Fibroblast of skin of right quadriceps (primary cell): ENCODE results near the gene TBXAS1.

Experiments used
- DNase-seq: peaks from one replicate; pipeline ENCODE4 v3.0.0-alpha.2; 2013

The TBXAS1 gene

DNA sequence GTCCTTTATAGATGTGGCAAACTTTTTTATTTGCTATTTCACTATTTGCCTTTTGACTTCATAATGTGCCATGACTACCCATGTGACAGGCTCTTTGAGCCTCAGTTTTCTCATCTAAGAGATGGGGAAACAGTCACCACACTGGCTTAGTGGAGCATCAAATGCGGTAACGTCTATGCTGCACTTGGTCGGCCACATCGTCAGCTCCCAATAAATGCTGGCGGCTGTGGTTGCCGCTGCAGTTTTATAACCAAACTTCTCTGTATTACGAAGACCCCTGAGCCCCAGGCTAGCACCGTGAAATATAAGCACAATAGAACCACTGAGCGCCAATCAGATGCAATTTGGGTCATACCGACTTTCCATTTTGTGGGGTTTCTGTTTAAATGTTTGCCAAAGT is 177.5 kb downstream of the TBXAS1 start:
- DNase-seq = no peak

DNA sequence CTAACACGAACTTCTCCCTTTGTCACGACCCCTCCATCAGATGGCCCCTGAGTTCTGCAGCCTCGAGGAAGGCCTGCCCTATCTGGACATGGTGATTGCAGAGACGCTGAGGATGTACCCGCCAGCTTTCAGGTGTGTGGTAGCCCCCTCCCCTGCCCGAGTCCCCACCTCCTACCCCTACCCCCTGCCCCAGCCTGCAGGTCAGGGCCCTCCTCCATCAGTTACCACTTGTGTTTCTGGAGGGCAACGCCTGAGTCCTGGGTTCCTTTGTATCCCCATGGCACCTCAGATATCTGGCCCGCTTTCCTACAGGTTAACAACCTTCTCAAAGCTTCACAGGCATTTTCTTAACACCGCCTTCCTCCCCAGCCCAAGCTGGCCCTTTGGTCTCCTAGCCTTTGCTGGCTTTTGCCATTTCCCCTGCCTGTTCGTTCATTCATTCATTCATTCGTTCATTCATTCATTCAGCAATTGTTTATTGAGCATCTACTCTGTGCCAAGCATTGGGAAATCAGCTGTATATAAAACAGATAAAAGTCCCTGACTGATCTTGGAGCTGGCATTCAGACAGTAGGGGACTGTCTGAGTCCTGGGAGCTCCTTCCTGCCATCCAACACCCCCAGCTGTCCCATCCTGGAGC is 178.1 kb downstream of the TBXAS1 start:
- no peak for DNase-seq

DNA sequence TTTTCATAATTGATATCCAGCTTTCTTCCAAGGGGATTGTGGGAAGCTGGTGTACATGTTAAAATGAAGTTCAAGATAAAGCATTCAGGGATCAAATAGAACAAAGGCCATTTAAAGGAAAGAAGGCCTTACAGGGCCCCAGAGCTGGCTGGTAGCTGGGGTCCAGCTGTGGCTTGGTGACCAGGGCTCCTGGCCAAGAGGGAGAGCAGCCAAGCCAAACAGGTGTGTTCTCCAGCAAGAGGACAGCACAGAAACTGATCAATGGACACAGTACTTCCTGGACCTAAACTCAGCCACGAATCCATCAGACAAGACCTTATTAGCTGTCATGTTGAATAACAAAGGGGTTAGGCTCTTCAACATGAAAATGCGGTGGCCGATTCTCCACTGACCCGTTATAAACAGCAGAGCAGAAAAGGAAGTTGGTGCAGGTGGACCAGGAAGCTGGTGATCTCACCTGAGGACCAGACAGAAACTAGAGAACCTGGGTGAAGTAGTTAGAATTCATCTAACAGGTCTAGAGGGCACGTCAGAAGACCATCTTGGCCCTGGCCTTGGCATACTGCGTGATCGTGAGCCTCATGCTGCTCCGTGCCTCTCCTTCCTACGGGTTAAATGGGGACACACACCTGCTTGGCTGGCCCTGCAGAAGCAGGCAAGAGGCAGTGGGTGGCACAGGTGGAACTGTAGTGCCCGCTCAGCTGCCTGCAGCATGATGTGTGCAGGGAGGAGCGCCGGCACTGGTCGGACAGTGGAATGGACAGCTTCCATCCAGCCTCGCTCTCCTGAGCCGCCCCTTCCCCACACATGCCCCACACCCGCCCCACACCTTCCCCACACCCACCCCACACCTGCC is 179.9 kb downstream of the TBXAS1 start:
- DNase-seq = no peak

DNA sequence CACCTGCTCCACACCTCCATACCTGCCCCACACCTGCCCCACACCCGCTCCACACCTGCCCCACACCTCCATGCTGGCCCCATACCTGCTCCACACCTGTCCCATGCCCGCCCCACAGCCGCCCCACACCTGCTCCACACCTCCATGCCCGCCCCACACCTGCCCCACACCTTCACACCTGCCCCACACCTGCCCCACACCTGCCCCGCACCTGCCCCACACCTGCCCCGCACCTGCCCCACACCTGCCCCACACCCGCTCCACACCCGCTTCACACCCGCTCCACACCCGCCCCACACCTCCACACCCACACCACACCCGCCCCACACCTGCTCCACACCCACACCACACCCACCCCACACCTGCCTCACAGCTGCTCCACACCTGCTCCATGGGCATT is 180.7 kb downstream of the TBXAS1 start:
- DNase-seq = no peak

DNA sequence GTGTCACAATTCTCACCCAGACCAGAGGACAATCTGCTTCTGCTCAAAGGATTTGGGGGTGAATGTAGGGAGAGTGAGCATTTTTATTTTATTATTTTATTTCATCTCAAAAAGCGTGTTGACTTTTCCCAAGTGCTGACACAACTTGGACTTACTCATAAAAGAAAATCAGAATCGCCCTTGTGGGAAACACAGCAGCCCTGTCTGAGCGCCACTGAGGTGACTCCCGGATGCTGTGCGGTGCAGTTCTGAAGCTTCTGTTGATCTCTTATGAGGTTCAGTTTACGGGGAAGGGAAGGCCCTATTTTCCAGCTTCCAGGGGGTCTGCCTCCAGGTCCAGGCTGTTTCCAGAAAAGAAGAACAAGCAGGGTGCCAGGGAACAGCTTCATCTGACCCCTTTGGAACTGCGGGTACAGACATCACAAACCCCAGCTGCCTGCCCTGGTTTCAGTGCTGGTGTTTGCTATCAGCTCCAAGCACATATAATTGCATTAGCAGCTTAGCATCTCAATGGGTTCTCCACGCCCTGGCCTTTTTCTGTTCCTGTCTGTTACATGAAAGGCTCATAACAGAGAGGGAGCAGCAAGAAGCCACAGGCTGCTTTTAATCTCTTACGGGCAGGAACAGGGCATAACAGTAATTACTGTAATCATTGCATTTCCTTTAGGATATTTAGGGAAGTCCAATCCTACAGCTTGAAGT is 181.3 kb downstream of the TBXAS1 start:
- no peak for DNase-seq

DNA sequence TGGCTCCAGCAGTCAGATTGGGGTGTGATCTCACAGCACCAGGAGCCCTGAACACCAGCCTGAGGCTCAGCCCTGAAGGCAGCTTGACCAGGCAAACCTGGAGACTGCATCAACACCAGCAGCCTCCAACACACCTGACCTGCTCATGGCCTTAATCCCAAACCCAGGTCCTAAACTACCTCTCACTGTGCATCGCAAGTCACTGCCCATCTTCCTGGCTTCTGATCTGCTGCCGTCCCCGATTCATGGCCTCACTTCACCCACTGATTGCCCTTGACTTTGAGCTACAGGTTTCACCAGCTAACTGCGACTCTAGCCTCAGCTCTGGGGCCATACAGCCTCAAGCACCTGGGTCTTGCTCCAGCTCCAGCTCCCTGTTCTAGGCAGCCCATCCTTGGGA is 184.6 kb downstream of the TBXAS1 start:
- no peak for DNase-seq

DNA sequence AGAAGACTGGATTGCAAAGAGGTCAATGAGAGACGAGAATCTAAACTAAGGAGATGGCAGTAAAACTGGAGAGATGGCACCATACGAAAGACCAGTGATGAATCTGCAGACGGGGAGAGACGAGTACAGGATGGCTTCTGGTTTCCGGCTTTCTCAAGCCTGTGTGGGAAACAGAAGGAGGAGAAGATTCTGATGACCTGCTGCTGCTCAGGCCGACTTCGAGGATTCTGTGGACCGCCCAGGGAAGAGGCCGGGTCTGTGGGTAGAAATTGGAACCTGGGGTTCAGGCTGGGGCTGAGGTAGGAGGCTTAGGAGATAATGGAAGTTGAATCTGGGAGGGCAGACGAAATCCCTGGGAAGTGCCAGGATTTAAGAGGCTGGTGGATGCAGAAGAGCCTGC is 185.1 kb downstream of the TBXAS1 start:
- no peak for DNase-seq

DNA sequence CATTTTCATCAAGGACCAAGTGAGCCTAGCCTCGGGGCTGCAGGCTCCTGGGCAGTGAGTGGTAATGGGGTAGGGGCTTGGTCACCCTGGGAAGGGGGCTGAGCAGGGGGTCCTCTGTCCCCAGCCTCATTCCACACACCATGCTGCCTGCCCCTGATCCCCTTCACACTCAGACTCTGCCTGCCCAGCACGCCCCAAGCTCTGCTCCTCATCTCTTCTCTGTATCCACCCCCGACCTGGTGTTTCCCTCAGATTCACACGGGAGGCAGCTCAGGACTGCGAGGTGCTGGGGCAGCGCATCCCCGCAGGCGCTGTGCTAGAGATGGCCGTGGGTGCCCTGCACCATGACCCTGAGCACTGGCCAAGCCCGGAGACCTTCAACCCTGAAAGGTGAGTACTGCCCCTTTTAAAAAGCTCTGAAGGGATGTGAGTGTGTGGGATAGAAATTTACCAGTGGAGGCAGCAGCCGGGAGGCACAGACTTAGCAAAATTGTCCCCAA is 186.5 kb downstream of the TBXAS1 start:
- DNase-seq = no peak

DNA sequence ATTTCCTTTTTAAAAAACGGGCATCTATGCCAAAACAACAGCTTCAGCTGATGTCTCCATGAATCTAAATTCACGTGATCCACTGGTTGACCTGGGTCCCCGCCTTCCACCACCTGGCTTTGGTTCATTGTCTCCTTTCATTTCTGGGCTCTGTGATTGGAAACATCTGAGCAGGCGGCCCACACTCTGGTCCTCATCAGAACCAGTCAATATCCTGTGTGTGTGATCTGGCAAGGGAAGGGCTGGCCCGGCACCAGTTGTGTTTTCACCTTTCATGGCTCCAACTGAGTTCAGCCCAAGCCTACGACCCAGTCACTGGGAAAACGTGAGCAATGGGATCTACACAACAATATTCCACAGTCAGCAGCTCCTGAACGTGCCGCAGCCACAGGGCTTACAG is 187.5 kb downstream of the TBXAS1 start:
- no peak for DNase-seq

DNA sequence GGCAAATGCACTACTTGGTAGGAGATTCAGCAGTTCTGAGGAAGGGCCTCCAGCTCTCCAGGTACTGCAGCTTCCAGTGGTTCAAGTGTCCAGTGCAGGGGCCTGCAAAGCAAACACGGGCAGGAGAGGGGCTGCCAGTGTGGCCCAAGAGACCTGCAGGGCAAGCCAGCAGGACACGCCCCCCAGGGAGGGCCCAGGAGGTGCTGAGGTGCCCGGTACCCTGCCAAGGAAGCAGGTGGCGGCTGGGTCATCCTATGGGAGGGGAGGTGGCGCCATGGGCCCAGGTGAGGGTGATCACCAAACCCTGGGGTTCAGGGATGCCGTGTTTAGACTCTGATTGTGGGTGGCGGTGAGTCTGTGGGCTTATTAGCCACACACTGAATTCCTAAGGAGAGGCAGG is 188.0 kb downstream of the TBXAS1 start:
- no peak for DNase-seq

DNA sequence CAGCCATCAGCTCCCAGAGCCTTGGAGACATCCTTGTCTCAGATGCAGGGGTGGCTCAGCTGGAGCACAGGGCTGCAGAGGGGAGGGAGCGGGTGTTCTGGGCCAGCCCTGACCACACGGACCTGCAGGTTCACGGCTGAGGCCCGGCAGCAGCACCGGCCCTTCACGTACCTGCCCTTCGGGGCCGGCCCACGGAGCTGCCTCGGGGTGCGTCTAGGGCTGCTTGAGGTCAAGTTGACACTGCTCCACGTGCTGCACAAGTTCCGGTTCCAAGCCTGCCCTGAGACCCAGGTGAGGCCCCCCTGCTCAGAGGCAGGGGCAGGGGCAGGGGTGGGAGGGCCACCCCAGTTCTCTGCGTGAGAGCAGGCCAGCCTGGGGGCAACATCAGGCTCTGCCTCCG is 188.5 kb downstream of the TBXAS1 start:
- DNase-seq = no peak

DNA sequence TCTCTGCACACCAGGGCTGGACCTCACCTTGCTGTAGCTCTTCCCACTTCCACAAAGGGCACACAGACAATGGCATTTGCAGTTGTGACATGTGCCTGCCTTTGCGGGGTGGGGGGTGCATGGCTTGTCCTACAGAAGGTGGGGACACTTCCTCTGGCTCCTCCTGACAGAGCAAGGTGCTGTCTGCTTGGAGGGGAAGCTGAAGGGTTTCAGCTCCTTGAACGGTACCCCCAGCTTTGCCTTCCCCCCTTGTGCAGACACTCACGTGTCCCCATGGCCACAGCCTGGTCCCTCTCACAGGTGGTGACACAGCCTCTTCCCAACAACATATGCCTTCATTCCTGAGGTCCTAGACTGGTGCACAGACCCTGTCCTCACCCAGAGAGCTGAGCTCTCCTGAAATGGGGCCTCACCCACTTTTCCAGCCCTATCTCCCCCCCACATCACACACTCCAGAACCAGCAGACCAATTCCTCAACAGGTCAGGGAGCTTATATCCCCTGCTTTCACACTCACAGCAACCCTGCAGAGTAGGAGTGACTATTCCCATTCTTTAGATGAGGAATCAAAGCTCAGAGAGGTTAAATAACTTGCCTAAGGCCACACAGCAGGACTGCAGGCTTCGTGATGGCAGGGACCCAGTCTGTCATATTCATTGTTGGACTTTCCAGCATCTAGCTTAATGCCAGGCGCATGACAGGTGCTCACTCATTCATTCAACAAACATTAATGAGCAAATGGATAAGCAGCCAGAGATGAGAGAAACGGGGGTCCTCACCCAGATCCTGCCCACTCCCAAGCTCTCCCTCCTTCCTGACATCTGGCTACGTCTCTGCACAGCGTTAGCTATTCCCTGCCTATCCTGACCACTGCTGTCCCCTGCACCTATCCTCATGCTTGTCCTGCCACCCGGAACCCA is 189.3 kb downstream of the TBXAS1 start:
- DNase-seq = no peak

DNA sequence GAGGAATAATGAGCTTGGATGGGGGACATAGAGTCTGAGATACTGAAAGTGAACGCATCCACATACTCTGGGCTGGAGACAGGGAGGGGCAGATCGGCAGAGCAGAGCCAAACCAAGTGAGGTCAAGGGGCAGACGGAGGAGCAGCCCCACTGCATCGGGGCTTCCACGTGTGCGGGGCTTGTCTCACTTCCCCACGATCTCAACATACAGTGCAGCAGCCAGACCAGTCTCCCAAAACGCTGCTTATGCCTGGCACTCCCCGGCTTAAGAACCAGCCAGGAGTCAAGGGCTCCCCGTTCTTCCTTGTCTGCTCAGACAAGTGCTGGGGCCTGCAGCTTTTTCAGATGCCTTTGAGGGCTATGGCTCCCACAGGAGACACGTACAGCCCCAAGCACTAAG is 190.1 kb downstream of the TBXAS1 start:
- no peak for DNase-seq

DNA sequence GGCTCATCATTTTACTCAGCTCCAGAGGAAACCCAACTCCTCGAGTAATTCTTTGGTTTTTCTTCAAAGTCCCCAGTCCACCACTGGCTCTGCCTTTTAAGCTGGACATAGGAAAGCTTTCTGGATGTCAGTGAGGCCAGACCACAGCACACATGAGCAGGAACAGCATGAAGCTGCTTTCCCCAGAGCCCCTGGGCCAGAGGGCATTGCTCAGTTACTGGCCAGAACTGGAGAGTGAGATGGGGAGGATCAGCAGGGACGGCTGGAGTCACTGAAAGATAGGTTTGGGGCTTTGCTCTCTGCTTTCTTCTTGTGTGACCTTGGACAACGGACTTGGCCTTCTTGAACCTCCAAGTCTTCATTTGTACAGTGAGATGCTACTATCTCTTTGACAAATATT is 190.5 kb downstream of the TBXAS1 start:
- DNase-seq = no peak

DNA sequence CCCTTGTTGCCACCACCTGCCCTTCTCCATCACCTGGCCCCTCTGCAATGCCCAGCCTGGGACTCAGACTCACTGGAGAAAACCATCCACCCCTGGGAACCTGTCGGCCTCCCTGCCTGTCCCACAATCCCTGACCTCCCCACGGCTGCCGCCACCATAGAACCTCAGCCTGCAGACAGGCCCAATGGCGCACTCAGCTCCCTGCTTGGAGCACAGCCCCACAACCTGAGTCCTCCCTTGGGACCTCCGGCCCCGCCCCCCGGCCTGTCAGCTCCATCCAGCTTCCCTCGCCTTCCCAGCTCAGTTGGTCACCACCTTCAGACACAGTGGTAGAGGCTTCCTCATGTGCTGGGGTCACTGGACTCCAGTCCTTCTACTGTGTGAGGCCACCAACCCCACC is 192.5 kb downstream of the TBXAS1 start:
- DNase-seq = no peak

DNA sequence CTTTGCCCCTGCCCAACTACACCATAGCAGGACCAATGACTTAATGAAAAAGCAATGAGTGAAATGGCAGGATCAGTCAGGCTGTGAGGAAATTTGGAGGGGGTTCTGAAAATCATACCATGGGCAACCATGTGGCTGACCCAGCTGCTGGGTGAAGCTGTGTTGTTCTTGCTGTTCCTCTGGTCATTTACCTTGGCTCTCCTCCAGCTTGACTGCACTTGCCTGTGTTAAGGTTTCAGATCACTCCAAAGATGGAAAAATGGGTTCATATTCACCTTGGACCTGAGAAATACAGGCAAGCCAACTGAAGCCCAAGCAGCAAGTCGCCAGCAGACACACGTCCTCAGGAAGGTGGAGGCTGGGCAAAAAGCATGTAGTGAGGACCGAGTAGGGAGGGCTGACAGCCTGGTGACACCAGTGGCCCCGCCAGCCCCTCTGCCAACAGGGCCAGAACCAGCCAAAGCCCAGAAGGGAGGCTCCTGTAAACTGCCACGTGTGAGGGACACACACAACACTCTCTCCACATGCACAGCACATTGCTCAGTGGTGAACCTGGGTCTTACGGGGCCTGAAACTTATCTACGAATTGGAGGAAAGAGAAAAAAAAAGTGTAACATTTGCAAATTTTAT is 193.6 kb downstream of the TBXAS1 start:
- DNase-seq = no peak

DNA sequence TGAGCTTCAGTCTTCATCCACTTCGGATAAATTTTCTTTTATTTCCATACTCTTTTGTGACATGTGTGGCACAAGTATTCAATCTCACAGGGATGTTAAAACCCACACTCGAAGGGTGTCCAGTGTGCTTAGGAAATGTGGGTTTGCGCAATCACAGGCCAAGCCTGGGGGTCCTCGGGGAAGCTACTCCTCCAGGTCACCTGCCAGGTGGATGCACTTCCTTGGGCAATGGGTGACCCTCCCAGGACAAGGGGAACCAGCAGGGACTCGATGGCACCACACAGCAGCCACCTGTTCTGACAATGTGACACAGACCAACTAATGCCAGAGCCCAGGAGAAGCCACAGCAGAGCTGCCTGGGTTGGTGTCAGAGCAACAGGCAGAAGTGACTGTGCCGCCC is 194.7 kb downstream of the TBXAS1 start:
- DNase-seq = no peak

DNA sequence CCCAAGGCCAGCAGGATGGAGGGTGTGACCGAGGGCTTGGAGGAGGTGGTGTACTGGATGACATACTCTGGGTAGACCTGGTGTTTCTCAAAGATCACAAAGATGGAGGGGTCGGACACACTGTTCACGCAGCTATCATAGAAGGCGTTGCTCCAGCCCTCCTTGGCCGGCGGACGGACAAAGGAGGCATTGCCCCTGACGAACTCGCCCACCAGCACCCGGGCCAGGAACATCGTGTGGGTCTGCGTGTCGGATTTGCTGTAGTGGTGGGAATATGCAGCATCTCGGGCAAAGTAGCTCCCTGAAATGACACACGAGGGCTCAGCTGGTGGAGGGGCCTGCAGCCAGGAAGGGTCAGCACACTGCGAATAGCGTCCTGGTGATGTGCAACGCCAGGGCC is 195.5 kb downstream of the TBXAS1 start:
- no peak for DNase-seq

DNA sequence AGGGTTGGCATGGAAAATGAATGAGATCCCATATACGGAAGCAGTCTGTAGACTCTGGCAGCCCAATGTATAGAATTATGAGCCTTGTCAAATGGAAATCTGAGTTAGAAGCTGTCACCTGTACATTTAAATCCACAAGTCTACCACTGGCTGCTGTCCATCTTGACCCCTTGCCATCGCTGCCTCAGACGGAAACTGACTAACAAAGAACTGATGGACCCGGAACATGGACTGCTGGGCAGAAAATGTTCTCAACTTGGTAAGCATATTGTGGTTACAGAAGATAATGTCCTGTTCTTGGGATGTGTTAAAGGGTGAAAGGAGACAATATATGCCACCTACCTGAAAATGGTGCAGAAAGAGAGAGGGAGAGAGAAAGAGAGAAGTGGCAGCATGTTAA is 196.2 kb downstream of the TBXAS1 start:
- no peak for DNase-seq

DNA sequence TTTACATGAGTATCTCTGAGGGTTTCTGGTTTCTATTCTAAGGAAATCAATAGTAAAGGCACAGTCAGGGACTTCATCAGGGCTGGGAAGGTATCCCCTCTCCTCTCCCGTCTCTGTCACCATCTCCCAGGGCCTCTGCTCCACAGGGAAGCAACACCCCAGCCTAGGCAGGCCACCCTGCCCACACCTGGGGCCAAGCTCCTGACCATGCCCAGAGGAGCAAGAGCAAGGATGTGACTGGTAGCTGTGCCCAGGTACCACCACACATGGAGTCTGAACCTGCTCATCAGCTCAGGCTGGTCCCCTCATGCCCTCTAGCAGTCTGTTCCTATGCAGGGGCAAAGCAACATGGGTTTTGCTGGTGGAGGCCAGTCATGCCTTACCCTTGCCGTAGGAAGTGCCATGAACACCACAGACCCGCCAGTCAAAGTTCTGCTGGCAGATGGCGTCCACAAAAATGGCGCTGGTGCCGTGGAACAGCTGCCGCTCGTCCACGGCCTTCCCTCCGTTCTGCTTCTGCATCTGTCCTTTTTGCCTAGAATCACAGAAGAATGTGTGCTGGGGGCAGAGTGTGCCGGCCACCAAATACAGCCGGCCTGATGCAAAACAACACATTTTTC is 196.9 kb downstream of the TBXAS1 start:
- DNase-seq = no peak

DNA sequence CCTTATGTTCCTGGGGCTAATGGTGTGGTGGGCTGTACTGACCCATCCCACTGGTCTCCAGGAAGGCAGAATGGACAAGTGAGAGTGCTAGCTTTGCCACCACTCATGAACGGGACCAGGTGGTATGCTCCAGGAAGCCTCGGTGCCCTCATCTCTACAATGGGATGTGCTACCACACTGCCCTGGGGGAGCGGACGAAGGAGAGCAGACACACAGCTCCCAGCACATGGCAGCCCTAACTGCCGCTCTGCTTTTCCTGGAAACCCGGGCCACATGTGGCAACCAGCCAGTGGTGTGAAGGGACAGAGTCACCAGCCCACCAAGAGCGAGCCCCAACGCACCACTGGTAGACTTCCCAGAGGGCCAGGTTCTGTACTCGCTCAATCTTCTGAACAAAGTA is 197.9 kb downstream of the TBXAS1 start:
- DNase-seq = no peak

DNA sequence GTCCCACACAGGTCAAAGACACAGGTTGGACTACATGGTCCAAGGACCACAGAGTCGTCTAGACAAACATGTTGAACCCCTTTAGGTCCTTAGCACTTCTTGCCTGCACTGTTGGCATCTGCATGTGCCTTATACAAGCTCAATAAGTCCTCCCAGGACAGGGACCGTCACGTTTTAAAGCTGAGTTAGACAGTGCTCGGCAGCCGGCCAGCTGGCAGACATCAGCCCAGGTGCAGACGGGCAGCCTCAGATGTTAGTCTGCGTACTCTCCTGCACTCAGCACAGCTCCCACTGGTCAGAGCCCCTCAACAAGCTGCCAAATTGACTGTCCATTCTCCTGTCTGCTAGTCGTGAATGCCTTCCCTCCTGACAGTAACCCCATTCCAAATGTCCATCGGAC is 198.8 kb downstream of the TBXAS1 start:
- no peak for DNase-seq
